ENCODE data around the gene MAP2K3.
"Not testable (repeated sequence)": the region's sequence is repeated elsewhere in the genome, so short reads cannot be mapped to it uniquely, and the experiment has no call there.

GRCh38 chr17:21348926-21349261 lies 64.4 kb downstream of the MAP2K3 start:
- TF ChIP-seq SP2 (IDR thresholded peaks at IDR 0.05; ENCODE audit: low read length); YY1 (IDR thresholded peaks at IDR 0.05; ENCODE audit: low read depth, low read length); POLR2AphosphoS5 (IDR thresholded peaks at IDR 0.05; ENCODE audit: low read depth, low read length): not testable (repeated sequence)
- TF ChIP-seq, protein P1, sequence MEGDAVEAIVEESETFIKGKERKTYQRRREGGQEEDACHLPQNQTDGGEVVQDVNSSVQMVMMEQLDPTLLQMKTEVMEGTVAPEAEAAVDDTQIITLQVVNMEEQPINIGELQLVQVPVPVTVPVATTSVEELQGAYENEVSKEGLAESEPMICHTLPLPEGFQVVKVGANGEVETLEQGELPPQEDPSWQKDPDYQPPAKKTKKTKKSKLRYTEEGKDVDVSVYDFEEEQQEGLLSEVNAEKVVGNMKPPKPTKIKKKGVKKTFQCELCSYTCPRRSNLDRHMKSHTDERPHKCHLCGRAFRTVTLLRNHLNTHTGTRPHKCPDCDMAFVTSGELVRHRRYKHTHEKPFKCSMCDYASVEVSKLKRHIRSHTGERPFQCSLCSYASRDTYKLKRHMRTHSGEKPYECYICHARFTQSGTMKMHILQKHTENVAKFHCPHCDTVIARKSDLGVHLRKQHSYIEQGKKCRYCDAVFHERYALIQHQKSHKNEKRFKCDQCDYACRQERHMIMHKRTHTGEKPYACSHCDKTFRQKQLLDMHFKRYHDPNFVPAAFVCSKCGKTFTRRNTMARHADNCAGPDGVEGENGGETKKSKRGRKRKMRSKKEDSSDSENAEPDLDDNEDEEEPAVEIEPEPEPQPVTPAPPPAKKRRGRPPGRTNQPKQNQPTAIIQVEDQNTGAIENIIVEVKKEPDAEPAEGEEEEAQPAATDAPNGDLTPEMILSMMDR (IDR thresholded peaks at IDR 0.05; ENCODE audit: control extremely low read depth in 1 of 3, insufficient read depth in 1 of 3, low read depth in 1 of 3, low read length in 3 of 3): not testable (repeated sequence)
